Fibroblast of skin of right biceps (primary cell): ENCODE data around the gene NRARP.

Experiments
- DNase-seq: peaks from one replicate; pipeline ENCODE4 v3.0.0-alpha.2; 2013

Gene NRARP

DNA sequence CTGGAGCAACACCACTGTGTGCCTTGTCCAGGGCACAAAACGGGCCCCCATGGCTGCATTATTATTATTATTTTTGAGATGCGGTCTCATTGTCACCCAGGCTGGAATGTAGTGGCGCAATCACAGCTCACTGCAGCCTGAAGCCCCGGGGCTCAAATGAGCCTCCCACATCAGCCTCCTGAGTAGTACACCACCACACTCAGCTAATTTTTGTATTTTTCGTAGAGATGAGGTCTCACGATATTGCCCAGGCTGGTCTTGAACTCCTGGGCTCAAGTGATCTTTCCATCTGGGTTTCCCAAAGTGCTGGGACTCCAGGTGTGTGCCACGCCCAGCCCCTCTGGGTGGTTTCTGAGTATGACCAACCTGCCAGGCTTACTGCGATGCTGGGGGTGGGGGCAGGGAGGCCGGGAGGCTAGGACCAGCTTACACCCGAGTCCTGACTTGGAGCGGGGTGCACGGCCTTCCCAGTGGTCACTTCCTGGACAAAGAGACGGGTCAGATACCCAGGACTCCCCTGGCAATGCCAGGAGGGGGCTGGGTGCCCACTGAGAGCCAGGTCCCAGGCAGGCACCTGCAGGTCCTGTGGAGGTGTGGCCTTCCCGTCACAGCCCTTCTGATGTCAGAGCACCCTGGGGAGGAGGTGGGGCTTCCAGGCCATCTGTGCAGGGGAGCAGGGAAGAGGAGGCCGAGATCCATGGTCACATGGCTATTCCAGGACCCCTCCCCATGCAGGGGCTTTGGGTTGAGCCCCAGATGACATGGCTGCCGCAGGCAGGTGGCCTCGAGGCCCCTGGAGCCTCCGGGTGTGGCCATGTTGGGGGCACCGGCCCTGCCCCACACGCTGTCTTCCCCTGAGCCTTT, 8.3 kb upstream of the NRARP start:
- DNase-seq: no peak

DNA sequence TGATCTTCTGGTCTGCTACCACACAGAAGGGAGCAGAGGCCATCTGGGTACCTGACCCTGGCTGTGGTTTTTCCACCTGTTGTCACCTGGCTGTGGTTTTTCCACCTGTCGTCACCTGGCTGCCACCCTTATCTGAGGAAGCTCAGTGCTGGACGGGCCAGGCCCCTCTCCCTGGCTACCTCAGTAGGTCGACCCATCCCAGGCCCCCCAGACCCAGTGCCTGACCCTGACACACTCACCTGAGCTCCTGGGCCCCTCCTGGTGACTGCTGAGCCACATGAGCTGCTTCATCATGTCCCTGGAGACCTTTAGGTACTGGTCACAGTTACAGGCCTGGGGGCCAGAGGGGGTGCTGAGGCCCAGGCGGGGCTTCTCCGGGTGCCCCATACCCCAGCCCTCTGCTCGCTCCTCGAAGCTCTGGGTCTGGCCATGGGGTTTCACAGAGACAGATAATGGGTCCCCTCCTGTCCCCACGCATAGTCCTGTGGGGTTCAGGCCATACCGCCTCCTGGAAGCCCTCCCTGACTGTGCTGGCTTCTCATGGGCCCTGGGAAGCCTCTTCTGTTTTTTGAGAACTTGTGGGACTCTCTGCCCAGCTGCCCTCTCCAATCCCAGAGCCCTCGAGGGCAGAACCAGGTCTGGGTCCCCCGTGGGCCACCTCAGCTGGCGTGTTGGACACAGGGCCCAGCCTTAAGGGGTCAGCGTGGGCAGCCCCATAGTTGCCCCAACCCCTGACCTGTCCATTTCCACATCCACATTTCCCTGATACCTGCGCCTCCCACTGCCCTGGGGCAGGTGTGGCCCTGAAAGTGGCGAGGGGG, 7.5 kb upstream of the NRARP start:
- DNase-seq: no peak

DNA sequence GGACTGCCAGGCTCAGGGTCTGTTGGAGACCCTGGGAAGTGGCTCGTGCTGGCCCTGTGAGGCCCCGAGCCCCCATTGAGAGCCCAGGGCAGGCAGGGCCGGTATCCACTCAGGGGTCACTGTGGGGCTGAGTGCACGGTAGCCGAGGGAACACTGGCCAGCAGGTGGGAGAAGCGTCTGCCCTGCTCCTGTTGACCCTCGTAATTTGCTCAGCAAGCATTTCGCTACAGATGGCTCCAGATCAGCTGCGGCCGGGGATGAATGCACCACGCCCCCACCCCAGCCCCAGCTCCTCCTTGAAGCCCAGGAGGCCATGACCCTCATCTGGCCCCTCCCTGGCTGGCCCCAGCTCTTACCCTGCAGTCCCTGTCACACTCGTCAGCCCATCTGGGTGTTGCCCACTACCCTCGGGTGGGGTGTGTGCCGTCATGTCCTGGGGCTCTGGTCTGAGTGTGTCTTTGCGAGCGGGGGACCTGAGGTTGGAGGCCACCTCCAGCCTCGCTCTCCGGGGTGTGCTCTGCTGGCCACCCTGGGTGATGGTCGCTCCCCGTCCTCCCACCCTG, 6.1 kb upstream of the NRARP start:
- no peak for DNase-seq

DNA sequence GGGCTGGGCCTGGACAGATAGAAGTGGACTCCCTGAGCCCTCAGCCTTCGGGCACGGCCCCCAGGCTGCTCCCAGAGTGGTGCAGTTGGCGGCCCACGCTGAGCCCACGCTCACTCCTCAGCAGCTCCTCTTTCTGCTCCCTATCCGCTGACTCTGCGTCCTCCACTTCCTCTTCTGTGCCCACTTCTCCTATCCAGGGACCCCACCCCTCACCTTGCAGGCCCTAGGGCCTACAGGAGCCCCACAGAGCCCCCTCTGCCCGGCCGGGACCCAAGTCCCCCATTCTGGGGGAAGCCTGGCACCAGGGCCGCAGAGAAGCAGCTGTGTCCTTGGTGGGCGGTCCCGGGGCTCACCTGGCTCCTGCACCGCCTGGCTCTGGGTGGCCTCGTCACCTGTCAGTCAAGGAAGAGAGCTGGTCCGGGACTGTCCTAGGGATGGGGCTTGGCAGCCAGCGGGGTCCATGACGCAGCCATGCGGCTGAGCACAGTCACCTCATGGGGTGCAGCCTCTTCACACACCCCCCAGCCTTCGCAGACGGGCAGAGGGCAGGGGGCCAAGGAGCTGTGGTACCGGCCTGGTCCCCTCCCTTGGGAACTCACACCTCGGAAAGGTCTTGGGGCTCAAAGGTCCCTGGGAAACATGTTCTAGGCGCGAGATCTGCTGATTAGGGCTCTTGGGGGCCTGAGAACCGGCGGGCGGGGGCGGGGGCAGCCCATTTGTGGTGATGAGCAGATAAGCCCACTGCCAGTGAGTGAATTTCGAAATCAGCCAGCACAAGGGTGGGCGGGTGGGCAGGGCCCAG, 5.4 kb upstream of the NRARP start:
- DNase-seq: no peak

DNA sequence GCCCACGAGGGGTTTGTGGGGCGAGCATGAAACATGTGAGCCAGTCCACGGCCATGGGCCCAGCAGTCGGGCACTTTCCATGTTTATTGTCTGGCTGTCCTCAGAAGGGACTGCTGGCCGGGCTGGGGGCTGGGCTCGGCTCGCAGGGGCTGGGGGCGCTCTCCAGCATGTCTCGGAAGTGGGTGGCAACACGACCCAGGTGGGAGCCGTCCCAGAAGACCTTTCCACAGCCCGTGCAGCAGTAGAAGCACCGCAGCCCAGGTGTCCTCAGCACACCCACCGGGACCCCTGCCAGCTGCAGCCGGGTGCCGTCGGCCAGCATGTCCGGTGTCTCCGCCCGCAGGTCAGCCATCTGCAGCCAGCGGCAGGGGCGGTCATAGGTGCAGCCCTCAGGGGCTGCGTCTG, 4.8 kb upstream of the NRARP start:
- no peak for DNase-seq

DNA sequence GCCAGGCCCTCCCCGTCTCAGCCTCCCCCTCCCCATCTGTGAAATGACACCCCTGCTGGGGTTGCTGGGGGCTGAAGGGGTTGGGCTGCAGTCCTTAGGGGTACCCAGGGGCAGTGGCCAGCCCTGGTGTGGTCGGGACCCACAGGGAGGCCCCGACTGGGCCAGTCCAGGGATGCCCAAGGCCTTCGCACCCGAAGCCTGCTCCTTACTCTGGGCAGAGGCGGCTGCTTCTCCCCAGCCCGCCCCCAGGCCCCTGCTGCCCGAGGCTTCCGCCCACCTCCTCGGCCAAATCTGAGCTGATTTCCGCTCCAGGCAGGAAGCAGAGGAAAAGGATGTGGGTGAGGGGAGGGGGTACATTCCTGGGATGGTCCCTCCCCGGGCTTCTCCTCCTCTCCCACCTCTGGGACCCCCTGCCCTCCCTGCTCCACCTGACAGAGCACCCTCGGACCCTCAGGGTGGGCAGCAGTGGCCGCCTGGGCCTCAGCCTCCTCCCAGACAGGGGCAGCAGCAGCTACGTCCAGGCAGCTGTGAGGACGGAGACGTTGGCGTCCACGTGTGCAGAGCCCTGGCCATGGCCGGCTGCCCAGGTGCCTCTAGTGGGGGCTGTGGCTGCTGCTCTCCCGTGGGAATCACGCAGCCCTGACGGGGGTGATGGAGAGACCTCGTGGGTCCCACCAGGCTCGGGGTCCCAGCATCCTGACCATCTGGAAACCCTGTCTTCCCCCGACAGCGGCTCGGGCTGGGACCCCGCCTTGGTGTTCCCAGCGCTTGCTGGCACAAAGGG, 4.2 kb upstream of the NRARP start:
- no peak for DNase-seq

DNA sequence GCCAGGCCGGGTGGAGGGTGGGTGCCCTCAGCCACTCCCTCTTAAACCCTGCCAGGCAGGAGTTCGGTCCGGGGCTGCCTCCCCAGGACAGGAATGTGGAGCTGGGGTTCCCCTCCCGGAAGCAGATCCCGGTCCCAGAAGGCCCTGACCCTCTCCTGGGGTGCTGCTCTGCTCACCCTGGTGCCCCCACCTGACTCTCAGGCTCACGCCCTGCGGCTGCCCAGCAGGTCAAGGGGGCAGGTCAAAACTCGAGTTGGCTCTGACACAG, 3.7 kb upstream of the NRARP start:
- DNase-seq: no peak

DNA sequence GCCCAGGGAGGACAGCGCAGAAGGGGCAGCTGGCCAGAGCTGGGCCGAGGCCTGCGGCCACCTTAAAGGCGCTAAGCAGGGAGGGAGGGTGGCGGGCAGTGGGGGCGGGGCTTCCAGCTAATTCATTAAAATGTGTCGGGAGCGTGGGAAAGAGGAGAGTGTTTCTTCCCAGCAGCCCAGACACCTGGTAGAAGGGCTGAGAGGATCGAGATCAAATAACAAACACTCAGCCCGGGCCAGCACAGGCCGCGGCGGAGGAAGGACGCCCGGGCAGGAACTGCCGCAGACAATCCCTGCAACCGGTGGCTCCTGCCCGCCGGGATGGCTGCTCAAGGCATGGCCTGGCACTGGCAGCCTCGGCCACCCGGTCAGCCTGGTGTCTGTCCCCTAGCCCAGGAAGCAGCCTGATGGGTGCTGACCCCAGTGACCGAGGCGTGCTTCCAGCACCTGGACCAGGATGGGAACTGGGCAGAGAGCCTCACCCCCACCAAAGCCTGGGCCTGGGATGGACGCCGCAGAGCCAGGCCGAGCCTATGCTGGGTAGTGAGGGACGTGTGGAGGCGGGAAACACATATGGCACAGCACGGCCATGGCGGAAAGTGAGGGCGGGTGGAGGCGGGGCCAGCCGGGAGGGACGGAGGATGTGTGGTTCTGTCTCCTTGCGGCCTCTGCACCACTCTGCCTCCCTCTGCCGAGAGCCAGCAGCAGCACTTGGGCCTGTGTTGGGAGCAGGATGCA, 3.2 kb upstream of the NRARP start:
- DNase-seq: peak; percentile 48

DNA sequence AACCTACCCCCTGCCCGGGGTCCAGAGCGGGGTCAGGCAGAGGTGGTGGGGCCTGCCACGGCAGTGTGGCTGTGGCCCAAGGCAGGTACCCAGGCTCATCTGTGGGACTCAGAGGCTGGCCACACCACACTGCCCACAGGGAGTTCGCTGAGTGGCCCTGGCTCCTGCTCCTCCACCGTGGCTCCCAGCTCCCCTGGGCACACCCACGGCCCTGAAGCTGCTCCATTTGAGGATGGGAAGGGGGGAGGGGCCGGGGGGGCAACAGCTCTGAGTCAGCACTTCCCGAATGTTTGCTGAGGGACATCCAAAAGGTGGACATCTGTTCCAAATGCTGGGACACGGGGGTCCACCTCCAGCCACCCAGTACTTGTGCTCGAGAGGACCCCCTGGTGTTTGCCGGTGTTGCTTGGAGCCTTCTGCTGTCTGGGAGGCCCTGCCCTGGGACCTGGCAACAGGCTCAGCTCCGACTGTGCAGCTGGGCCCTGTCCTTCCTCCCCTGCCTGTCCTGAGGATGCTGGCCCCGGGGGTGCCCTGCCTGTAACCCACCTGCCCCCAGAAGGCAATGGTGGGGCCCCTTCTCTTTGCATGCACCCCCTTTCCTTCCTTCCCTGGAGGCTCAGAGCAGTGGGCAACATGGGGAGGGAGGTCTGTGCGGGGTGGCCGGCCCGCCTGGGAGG, 2.5 kb upstream of the NRARP start:
- no peak for DNase-seq

DNA sequence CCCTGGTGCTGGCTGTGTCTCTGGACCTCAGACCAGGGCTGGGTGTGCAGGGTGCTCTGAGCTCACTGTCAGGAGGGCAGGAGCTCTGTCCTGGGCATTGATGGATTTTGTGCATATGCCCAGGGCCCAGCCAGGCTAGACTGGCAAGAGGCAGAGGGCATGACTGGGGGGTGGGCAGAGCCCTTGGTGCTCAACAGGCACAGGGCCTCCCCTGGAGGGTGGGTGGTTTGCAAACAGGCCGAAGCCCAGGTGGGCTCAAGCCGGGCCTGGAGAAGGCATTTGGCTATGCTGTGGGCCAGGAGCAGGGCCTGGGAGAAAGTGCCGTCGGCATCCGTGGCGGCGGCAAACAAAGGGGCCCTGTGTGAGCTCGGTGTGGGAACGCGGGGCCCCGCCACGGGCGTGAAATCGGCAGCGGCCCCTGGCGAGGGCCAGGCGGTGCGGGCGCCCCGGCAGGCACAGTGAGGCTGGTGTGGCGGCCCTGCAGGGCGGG, 1.9 kb upstream of the NRARP start:
- no peak for DNase-seq

DNA sequence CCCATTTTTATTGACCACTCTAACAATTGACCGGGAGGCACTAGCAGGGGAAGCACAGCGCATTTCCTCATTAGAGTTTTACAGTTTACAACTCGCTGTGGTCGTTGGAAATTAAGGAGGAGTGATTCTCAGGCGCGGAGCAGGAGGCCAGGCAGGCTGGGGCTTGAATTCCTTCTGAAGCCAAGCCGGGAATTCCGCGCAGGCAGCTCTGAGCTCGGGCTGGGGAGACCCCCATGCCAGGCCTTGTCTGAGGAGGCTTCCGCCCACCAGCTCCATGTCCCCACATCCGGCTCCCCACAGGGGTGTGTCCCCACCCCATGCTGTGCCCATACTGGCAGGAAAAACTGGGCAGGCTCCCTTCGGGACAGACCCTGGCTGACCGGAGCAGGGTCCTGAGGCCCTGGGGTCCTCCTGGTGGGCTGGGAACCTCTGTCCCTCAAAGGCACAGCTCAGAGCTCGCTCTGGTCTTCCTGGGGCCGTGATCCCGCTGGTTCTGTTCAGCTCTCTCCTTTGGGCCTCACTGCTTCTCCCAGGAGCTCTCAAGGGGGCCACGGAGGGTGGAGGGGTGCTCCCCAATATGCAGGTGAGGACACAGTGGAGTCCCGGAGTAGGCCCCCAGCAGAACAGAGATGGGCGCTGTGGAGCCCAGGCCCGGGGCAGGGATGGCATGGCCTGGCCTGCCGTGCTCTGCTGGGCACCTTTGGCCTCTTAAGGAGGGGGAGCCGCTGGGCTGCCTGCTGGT, 1.3 kb upstream of the NRARP start:
- DNase-seq: no peak

DNA sequence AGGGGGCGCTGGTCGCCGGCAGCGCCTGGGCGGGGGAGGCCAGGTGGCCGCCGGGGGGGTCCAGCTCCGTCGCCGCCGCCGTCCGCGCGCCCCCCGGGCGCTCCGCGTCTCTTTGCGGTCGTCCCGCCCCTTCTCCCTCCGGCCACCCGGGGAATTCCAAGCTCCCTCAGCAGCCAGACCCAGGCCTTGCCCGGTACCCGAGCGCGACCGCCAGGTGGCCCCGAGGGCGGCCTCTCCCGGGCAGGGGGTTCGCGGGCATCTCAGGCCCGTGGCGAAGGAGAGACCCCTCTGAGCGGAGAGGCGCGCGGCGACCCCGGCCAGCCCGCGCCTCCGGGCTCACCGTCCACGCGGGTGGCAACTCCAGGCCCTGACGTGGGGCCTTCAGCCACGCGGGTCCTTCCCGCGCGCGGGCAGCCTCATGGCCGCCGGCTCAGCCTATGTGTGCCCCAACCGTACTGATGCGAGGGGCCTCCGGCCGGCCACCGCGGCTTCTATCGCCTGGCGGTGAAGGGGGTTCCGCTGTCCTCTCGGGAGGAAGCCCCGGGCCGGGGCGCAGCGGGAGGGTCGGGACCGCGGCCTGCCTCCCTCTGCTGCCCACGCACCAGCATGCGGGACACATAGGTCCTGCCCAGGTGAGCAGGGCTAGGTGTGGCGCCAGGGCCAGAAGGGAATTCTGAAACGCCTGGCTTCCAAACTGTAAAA, 529 bp upstream of the NRARP start:
- no peak for DNase-seq

DNA sequence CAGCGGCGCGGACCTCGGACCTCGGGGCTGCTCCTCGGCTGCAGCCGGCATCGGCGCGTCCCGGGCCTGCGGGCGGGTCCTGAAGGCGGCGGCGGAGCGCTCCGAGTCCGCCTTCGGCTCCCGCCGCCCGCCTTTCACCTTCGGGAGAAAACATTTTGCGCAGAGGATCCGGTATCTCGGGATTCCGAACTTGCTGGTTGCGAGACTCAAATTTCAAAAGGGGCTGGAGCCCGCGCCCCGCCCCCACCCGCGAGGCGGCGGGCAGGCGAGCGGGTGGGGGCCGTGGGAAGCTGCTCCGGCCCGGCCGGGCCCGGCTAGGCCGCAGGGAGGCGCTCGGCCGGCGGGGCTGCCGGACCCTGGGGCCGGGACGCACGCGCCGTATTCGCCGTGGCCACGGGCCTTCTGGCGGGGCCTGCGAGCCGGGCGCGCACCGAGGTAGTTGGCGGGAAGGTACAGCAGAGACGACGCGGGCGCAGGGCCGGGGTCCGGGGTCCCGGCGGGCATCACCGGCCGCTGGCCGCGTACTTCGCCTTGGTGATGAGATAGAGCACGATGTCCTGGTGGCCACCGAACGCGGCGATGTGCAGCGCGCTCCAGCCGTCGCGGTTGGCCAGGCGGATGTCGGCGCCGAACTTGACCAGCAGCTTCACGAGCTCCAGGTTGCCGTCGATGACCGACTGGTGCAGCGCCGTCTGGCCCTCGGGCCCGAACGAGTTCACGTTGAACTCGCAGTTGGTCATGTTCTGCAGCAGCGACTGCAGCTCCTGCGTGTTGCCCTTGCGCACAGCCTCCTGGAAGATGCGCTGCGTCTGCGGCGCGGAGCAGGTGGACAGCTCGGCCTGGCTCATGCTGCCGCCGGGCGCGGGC, 757 bp downstream of the NRARP start:
- DNase-seq: peak; percentile 27

DNA sequence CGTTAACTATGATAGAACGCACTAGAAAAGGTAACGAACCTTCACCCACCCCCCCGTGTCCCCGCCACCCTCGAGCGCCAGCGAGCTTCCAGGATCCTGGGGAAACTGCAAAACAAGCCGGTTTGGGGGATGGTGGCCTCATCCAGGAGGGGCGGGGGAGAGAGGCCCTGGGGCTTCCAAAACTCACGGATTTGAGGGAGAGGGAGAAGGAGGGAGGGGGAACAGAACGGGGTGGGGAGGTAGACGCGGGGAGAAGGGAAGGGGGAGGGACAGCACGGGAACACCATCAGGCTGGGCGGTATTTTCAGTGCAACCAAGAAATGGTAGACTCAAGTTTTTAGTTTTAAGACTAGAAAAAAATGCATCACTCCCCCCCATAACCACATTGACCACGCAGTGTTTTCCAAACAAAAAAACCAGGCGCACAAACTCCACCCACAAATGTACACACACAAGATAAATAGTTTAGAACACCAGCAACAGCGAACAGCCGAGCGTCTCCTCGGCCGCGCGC, 1.4 kb downstream of the NRARP start:
- no peak for DNase-seq

DNA sequence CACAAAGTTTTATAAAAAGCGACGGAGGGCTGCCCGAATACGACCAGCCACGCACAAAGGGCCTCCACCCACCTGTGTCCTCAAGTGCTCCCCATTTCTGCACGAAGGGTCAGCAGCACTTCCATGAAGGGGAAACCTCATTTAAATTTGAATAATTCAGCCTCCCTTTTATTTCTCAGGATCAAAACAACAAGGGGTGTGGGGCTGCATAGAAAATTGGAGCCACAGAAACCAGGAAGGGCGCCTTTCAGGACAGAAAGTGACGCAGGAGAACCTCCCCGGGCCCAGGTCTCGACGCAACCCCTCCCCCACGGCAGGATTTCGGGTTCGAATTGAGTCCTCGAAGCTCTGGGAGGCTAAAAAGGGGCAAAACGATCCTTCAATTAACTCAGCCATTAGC, 2.1 kb downstream of the NRARP start:
- DNase-seq: no peak

DNA sequence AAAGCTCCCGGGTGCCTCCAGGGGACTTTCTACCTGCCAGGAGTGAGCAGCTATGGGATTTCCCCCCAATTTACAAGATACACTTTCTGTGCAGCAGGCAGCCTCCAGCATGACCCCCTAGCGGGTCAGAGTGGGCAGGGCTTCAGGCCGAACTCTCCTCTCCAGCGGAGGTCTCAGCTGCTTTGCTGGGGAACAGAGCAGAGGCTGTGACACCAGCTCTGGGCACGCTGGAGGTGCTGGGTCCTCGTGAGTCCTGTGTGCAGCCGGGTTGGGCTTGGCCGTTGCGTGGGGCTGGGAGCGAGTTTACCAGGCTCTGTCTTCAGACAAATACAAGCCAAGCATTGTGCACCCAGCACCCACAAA, 2.9 kb downstream of the NRARP start:
- DNase-seq: no peak

DNA sequence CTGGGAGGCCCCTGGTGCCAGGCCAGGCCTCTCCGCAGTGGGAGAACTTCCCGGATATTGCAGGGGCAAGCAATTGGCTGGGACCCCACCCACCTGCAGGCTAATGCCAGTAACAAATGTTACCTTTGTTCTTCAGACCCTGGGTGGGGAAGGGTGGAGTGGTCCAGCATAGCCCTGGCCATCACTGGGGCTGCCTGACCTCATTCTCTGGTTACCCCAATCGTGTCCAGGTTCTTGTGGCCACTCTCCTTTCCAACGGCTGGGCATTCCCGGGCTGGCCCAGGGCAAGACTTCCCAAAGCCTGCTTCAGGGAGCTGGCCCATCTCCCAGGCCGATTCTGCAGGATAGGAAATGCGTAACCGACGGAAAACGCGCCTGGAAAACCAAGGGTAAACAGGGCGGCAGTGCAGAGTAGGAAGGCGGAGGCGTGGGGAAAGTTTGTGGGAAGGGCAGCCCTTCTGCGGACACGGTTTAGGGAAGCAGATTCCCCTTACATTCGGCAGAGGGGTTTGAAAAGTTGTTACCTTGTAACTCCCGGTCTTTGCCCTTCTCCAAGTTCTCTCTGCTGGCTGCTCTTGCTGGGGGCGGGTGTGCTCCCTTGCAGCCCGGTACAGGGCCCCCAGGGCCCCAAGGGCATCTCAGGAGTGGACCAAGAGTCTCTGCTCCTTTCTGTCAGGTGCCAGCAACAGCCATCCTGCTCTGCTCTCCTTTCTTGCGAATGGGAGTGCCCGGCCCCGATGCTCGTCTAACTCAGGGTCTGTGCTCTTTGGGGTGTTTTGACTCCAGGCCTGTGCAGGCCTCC, 3.5 kb downstream of the NRARP start:
- DNase-seq: no peak

DNA sequence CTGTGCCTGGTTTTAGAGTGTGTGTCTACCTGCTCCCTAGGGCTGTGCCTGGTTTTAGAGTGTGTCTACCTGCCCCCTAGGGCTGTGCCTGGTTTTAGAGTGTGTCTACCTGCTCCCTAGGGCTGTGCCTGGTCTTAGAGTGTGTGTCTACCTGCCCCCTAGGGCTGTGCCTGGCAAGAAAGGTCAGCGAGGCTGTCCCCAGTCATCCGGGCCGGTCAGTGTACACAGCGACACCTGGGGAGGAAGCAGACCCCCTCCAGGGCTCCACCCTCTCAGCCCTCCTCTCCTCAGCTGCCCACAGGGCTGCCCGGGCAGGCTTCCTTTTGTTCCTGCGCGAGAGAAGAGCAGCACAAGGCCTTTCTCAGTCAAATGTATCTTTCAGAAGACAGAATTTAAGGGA, 4.1 kb downstream of the NRARP start:
- no peak for DNase-seq
